Retinal pigment epithelial cell (primary cell): ENCODE measurements around the gene AQP2.

Experiments used
- DNase-seq: peaks from one replicate; pipeline ENCODE4 v3.0.0-alpha.2; 2010; ENCODE audit warnings: low read depth
- H3K4me3 ChIP-seq: 2 replicates; pipeline ENCODE4 v1.5.1; 2011; ENCODE audit warnings: mild to moderate bottlenecking, low read length, control low read depth, moderate library complexity
- CTCF ChIP-seq: conservative IDR thresholded peaks from 2 replicates; pipeline ENCODE4 v1.5.1; 2011; ENCODE audit warnings: low read depth, low read length, control low read depth, inconsistent platforms

Gene AQP2

GRCh38 chr12:49941556-49942511 is 8.7 kb upstream of the AQP2 start:
- H3K4me3 ChIP-seq = no peak overlapping the region
- no peak for DNase-seq
- no peak for TF ChIP-seq CTCF

- H3K4me3 ChIP-seq = no peak overlapping the region
- DNase-seq = no peak
- no peak for TF ChIP-seq CTCF
These were observed 8.0 kb upstream of the AQP2 start for GRCh38 chr12:49942512-49942893.

- no peak overlapping the region for H3K4me3 ChIP-seq
- no peak for DNase-seq
- no peak for TF ChIP-seq CTCF
These were observed 7.5 kb upstream of the AQP2 start for GRCh38 chr12:49942921-49943624.

- no peak overlapping the region for H3K4me3 ChIP-seq
- no peak for DNase-seq
- TF ChIP-seq CTCF = no peak
These were observed 6.9 kb upstream of the AQP2 start for GRCh38 chr12:49943625-49943960.

- no peak for TF ChIP-seq CTCF
- no peak overlapping the region for H3K4me3 ChIP-seq
- no peak for DNase-seq
These were observed 6.5 kb upstream of the AQP2 start for GRCh38 chr12:49944046-49944445.

GRCh38 chr12:49944718-49945117 is 5.8 kb upstream of the AQP2 start:
- no peak for DNase-seq
- no peak overlapping the region for H3K4me3 ChIP-seq
- TF ChIP-seq CTCF = no peak
